Endodermal cell (in vitro differentiated cells): ENCODE results near the gene AFF1. TPM values are rescaled to one million over a fixed set of nuclear protein-coding genes. Genes with fewer than 3 reads are reported as not detected.

Experiments used
- DNase-seq: peaks from one replicate; pipeline ENCODE4 v3.0.0-alpha.2; 2017
- H3K27ac ChIP-seq: 2 replicates; pipeline ENCODE4 v1.5.1; 2013; ENCODE audit warnings: mild to moderate bottlenecking, low read depth, low read length, moderate library complexity
- H3K27me3 ChIP-seq: 2 replicates; pipeline ENCODE4 v1.6.1; 2013; ENCODE audit warnings: mild to moderate bottlenecking, low read length, moderate library complexity; ENCODE audit not compliant: insufficient read depth, control insufficient read depth, poor library complexity, severe bottlenecking
- H3K36me3 ChIP-seq: 2 replicates; pipeline ENCODE4 v1.7.0; 2013; ENCODE audit warnings: mild to moderate bottlenecking, low read length, moderate library complexity; ENCODE audit not compliant: control insufficient read depth, insufficient read depth
- H3K4me1 ChIP-seq: one replicate; pipeline ENCODE4 v1.7.0; 2013; ENCODE audit warnings: low read length; ENCODE audit not compliant: control insufficient read depth, insufficient read depth
- H3K4me3 ChIP-seq: 2 replicates; pipeline ENCODE4 v1.5.1; 2013; ENCODE audit warnings: mild to moderate bottlenecking, low read length, moderate library complexity
- H3K9ac ChIP-seq: 2 replicates; pipeline ENCODE4 v1.6.1; 2013; ENCODE audit warnings: mild to moderate bottlenecking, low read length, moderate library complexity; ENCODE audit not compliant: poor library complexity, severe bottlenecking; ENCODE audit errors: extremely low read depth
- H3K9me3 ChIP-seq: 2 replicates; pipeline ENCODE4 v1.6.1; 2013; ENCODE audit warnings: mild to moderate bottlenecking, low read length, moderate library complexity; ENCODE audit not compliant: control insufficient read depth
- H3K27ac Mint-ChIP-seq: 2 replicates; pipeline ENCODE4 v1.8.0; 2020; ENCODE audit warnings: mixed read lengths
- H3K27me3 Mint-ChIP-seq: 2 replicates; pipeline ENCODE4 v1.8.0; 2021; ENCODE audit warnings: mild to moderate bottlenecking, mixed read lengths; ENCODE audit not compliant: insufficient read depth
- H3K36me3 Mint-ChIP-seq: 2 replicates; pipeline ENCODE4 v1.8.0; 2020; ENCODE audit warnings: low read depth, mixed read lengths
- H3K4me1 Mint-ChIP-seq: 2 replicates; pipeline ENCODE4 v1.8.0; 2020; ENCODE audit warnings: mixed read lengths
- H3K4me3 Mint-ChIP-seq: 2 replicates; pipeline ENCODE4 v1.8.0; 2020; ENCODE audit warnings: mild to moderate bottlenecking, moderate library complexity, mixed read lengths
- H3K9me3 Mint-ChIP-seq: 2 replicates; pipeline ENCODE4 v1.8.0; 2020; ENCODE audit warnings: mild to moderate bottlenecking, mixed read lengths
- CTCF ChIP-seq: fragments of 200-600 bp; sonication (generic); conservative IDR thresholded peaks from 2 replicates; pipeline ENCODE4 v1.5.0; 2021; ENCODE audit warnings: antibody characterized with exemption, mild to moderate bottlenecking
- WGBS, 2 experiments: methylation state at CpG; one replicate each; pipeline versions ENCODE4 v1.1.5 to v1.1.7; 2013; ENCODE audit warnings: missing lambda C conversion rate in 2 of 2, mixed read lengths in 1 of 2; ENCODE audit not compliant: insufficient coverage in 1 of 2, insufficient read length in 1 of 2; 5-methylcytosine and 5-hydroxymethylcytosine counted together
- total RNA-seq, 2 donors: library from RNA; stranded (reverse); fragmentation: NEBNext Ultra II Directional in 1 of 2; extraction: Animal tissue kit (Norgen Biotek cat#: 25700) in 1 of 2; gene quantifications; 2 replicates in 1 of 2; 3 replicates in 1 of 2; pipeline ENCODE4 v1.2.1, GENCODE V29; 2021

Gene AFF1
- total RNA-seq, 2 donors from 2014 or later: 134 to 171 TPM

- Histone ChIP-seq H3K36me3 (peaks cover 10% of the 10 kb centered on the region), H3K9me3 (no peaks in the 10 kb centered on the region), H3K27me3 (no peaks in the 10 kb centered on the region), H3K9ac (peak overlapping the region; percentile 57), H3K27ac (no peak overlapping the region), H3K4me1 (no peaks in the 10 kb centered on the region), H3K4me3 (peak overlapping the region; percentile 89)
- Mint-ChIP-seq H3K27me3 (no peaks in the 10 kb centered on the region), H3K4me1 (peaks cover 24% of the 10 kb centered on the region), H3K27ac (peak overlapping the region; percentile 90), H3K4me3 (peak overlapping the region; percentile 79), H3K36me3 (peaks cover 15% of the 10 kb centered on the region), H3K9me3 (no peaks in the 10 kb centered on the region)
- TF ChIP-seq CTCF: no peak
- peak; percentile 65 for DNase-seq
- 13 to 30% methylated on average over 7 to 15 of the region's 15 CpGs for WGBS, 2 experiments
Observed at GRCh38 chr4:86934147-86934770, 552 bp upstream of the AFF1 start.

GRCh38 chr4:86935566-86935852 lies 698 bp downstream of the AFF1 start:
- no peaks in the 10 kb centered on the region for H3K9me3 ChIP-seq
- TF ChIP-seq CTCF: no peak
- peak overlapping the region; percentile 85 for H3K9ac ChIP-seq
- peak overlapping the region; percentile 87 for H3K4me3 ChIP-seq
- H3K4me1 ChIP-seq: no peaks in the 10 kb centered on the region
- DNase-seq: no peak
- H3K27me3 ChIP-seq: no peaks in the 10 kb centered on the region
- 1% methylated on average over 16 of the region's 16 CpGs; no CpG with 5 or more reads in 1 of the 2 experiments for WGBS, 2 experiments
- Mint-ChIP-seq H3K4me3 (peak overlapping the region; percentile 79), H3K36me3 (peaks cover 14% of the 10 kb centered on the region), H3K27ac (peak overlapping the region; percentile 94), H3K27me3 (no peaks in the 10 kb centered on the region), H3K4me1 (peaks cover 34% of the 10 kb centered on the region), H3K9me3 (no peaks in the 10 kb centered on the region)
- H3K27ac ChIP-seq: no peak overlapping the region
- H3K36me3 ChIP-seq: peaks cover 7% of the 10 kb centered on the region

GRCh38 chr4:86935853-86936733 lies 1.3 kb downstream of the AFF1 start:
- 0 to 9% methylated on average over 7 to 36 of the region's 36 CpGs for WGBS, 2 experiments
- no peaks in the 10 kb centered on the region for H3K9me3 Mint-ChIP-seq
- DNase-seq: peak; percentile 91
- H3K36me3 Mint-ChIP-seq: peaks cover 12% of the 10 kb centered on the region
- Histone ChIP-seq H3K27me3 (no peaks in the 10 kb centered on the region), H3K4me3 (peak overlapping the region; percentile 87), H3K36me3 (peaks cover 3% of the 10 kb centered on the region), H3K9me3 (no peaks in the 10 kb centered on the region), H3K27ac (peak overlapping the region; percentile 33), H3K4me1 (no peaks in the 10 kb centered on the region), H3K9ac (peak overlapping the region; percentile 85)
- H3K27me3 Mint-ChIP-seq: no peaks in the 10 kb centered on the region
- no peak for TF ChIP-seq CTCF
- H3K4me3 Mint-ChIP-seq: peak overlapping the region; percentile 79
- peaks cover 34% of the 10 kb centered on the region for H3K4me1 Mint-ChIP-seq
- peak overlapping the region; percentile 94 for H3K27ac Mint-ChIP-seq
